ENCODE measurements around the gene FBXL16. TPM values are rescaled to one million over a fixed set of nuclear protein-coding genes. Genes with fewer than 3 reads are reported as not detected.
A peak's percentile ranks its signal among the peaks of the same experiment; 100 is the strongest.
"Not testable (repeated sequence)": the region's sequence is repeated elsewhere in the genome, so short reads cannot be mapped to it uniquely, and the experiment has no call there.

The FBXL16 gene
- polyA plus RNA-seq, 2 donors = 8.0 to 13.0 TPM

DNA sequence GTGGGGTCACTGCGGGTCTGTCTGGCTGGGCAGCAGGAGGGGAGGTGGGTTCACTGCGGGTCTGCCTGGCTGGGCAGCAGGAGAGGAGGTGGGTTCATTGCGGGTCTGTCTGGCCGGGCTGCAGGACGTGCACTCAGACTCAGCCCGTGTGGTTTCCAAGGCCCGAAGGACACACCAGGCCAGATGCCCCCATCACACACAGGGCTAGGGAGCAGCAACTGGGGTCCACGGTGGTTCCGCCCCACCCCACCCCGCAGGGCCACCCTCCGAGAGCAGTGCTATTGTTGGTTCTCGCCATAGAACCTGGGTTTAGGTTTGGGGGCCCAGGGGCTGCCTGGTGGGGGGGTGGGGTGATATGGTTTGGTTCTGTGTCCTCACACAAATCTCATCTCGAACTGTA, 41.0 kb upstream of the FBXL16 start:
- Histone ChIP-seq H3K4me1 (ENCODE audit: control insufficient read depth in 2 of 2, insufficient read depth in 2 of 2, low read length in 1 of 2) (peaks cover 0 to under 1% of the 10 kb centered on the region in 2 donors), H3K4me3 (ENCODE audit: low read depth in 1 of 2, low read length in 2 of 2) (no peak overlapping the region), H3K27me3 (ENCODE audit: control insufficient read depth in 1 of 2, insufficient read depth in 2 of 2, low read length in 2 of 2) (no peaks in the 10 kb centered on the region), H3K9me3 (ENCODE audit: control insufficient read depth in 2 of 2, insufficient read depth in 1 of 2, low read depth in 1 of 2, low read length in 1 of 2) (no peaks in the 10 kb centered on the region), H3K36me3 (ENCODE audit: control insufficient read depth in 2 of 2, insufficient read depth in 2 of 2, low read length in 1 of 2) (no peaks in the 10 kb centered on the region), H3K27ac (ENCODE audit: low read depth in 2 of 2, low read length in 1 of 2) (no peak overlapping the region)
- 79% methylated on average over 13 of the region's 13 CpGs for WGBS, 2 donors

- WGBS, 2 donors = 4 to 5% methylated on average over 14 of the region's 14 CpGs
- Histone ChIP-seq H3K9me3 (ENCODE audit: control insufficient read depth in 2 of 2, insufficient read depth in 1 of 2, low read depth in 1 of 2, low read length in 1 of 2) (no peaks in the 10 kb centered on the region), H3K36me3 (ENCODE audit: control insufficient read depth in 2 of 2, insufficient read depth in 2 of 2, low read length in 1 of 2) (no peaks in the 10 kb centered on the region), H3K4me3 (ENCODE audit: low read depth in 1 of 2, low read length in 2 of 2) (no peak overlapping the region), H3K4me1 (ENCODE audit: control insufficient read depth in 2 of 2, insufficient read depth in 2 of 2, low read length in 1 of 2) (no peaks in the 10 kb centered on the region), H3K27me3 (ENCODE audit: control insufficient read depth in 1 of 2, insufficient read depth in 2 of 2, low read length in 2 of 2) (no peaks in the 10 kb centered on the region), H3K27ac (ENCODE audit: low read depth in 2 of 2, low read length in 1 of 2) (no peak overlapping the region)
Observed at GRCh38 chr16:745739-746138, 40.1 kb upstream of the FBXL16 start.

DNA sequence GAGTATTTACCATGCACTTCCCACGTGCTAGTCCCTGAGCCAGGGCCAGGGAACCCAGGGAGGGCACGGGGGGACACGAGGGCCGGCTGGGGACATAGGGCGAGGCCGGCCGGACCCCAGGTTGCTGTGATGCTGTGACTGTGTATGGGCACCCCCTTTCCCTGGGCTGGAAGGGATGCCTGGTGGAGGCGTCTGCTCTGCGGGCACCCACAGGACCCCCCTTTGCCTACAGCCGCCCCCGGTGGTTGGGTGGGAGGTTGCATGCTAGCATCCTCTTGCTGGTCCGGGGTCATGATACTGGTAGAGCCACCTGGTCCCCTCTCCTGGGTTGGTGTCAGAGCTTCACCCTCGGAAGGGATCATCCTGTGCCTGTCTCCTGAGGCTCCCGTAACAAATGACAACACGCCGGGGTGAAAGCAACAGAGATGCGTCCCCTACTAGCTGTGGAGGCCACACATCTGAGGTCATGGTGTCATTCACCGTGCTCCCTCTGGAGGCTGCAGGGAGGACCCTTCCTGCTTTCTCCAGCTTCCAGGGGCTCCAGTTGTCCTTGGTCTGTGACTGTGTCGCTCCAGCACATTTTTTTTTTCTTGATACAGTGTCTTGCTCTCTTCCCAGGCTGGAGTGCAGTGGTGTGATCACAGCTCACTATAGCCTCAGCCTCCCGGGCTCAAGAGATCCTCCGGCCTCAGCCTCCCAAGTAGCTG, 38.3 kb upstream of the FBXL16 start:
- Histone ChIP-seq H3K4me3 (ENCODE audit: low read depth in 1 of 2, low read length in 2 of 2) (no peak overlapping the region), H3K4me1 (ENCODE audit: control insufficient read depth in 2 of 2, insufficient read depth in 2 of 2, low read length in 1 of 2) (peaks cover 0 to 10% of the 10 kb centered on the region in 2 donors), H3K27ac (ENCODE audit: low read depth in 2 of 2, low read length in 1 of 2) (no peak overlapping the region), H3K36me3 (ENCODE audit: control insufficient read depth in 2 of 2, insufficient read depth in 2 of 2, low read length in 1 of 2) (no peaks in the 10 kb centered on the region), H3K9me3 (ENCODE audit: control insufficient read depth in 2 of 2, insufficient read depth in 1 of 2, low read depth in 1 of 2, low read length in 1 of 2) (no peaks in the 10 kb centered on the region), H3K27me3 (ENCODE audit: control insufficient read depth in 1 of 2, insufficient read depth in 2 of 2, low read length in 2 of 2) (no peaks in the 10 kb centered on the region)
- 77 to 80% methylated on average over 21 of the region's 21 CpGs for WGBS, 2 donors

- WGBS, 2 donors = 84 to 86% methylated on average over 14 of the region's 14 CpGs
- not testable (repeated sequence) for H3K4me1 ChIP-seq (ENCODE audit: control insufficient read depth in 2 of 2, insufficient read depth in 2 of 2, low read length in 1 of 2); H3K36me3 ChIP-seq (ENCODE audit: control insufficient read depth in 2 of 2, insufficient read depth in 2 of 2, low read length in 1 of 2); H3K27me3 ChIP-seq (ENCODE audit: control insufficient read depth in 1 of 2, insufficient read depth in 2 of 2, low read length in 2 of 2); H3K9me3 ChIP-seq (ENCODE audit: control insufficient read depth in 2 of 2, insufficient read depth in 1 of 2, low read depth in 1 of 2, low read length in 1 of 2); H3K4me3 ChIP-seq (ENCODE audit: low read depth in 1 of 2, low read length in 2 of 2); H3K27ac ChIP-seq (ENCODE audit: low read depth in 2 of 2, low read length in 1 of 2)
Observed at GRCh38 chr16:742894-743293, 37.3 kb upstream of the FBXL16 start.

DNA sequence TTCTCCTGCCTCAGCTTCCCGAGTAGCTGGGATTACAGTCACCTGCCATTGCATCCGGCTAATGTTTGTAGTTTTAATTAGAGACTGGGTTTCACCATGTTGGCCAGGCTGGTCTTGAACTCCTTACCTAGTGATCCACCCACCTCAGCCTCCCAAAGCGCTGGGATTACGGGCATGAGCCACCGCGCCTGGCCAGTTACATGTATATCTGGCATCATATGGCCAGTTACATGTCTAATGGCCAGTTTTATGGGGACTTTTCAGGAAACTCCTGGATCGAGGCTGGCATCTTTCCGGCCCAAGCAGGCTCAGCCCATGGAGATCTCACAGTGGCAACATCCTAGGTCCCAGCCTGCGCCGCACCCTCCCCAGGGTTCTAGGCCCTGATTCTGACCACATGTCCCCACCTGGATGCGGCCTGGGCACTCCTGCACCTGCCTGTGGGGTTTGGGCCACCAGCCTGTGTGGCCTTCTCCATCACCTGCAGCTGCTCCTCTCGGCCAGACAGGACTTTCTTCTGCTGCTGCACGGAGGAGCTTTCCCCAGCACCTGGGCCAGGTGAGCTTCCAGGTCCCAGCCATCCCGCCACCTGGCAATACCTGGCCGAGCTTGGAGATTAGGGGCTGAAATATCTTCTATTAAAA, 36.5 kb upstream of the FBXL16 start:
- Histone ChIP-seq H3K9me3 (ENCODE audit: control insufficient read depth in 2 of 2, insufficient read depth in 1 of 2, low read depth in 1 of 2, low read length in 1 of 2) (no peaks in the 10 kb centered on the region), H3K36me3 (ENCODE audit: control insufficient read depth in 2 of 2, insufficient read depth in 2 of 2, low read length in 1 of 2) (peaks cover 0 to 10% of the 10 kb centered on the region in 2 donors), H3K4me3 (ENCODE audit: low read depth in 1 of 2, low read length in 2 of 2) (no peak overlapping the region), H3K27me3 (ENCODE audit: control insufficient read depth in 1 of 2, insufficient read depth in 2 of 2, low read length in 2 of 2) (no peaks in the 10 kb centered on the region), H3K27ac (ENCODE audit: low read depth in 2 of 2, low read length in 1 of 2) (no peak overlapping the region), H3K4me1 (ENCODE audit: control insufficient read depth in 2 of 2, insufficient read depth in 2 of 2, low read length in 1 of 2) (peaks cover 0 to 10% of the 10 kb centered on the region in 2 donors)
- 86 to 87% methylated on average over 15 of the region's 15 CpGs for WGBS, 2 donors

GRCh38 chr16:740764-741505, 35.3 kb upstream of the FBXL16 start, which contains the start of gene CIAO3:
Gene CIAO3, minus strand, starts transcription at chr16:740997. Its CDS starts 12 bp downstream, at chr16:740985.
- peaks cover 0 to 21% of the 10 kb centered on the region in 2 donors for H3K36me3 ChIP-seq (ENCODE audit: control insufficient read depth in 2 of 2, insufficient read depth in 2 of 2, low read length in 1 of 2)
- peak within 1 kb of the TSS; percentile 45 to 72 for H3K27ac ChIP-seq (ENCODE audit: low read depth in 2 of 2, low read length in 1 of 2)
- H3K27me3 ChIP-seq (ENCODE audit: control insufficient read depth in 1 of 2, insufficient read depth in 2 of 2, low read length in 2 of 2) = no peaks in the 10 kb centered on the region
- peak within 1 kb of the TSS; percentile 79 to 92 for H3K4me3 ChIP-seq (ENCODE audit: low read depth in 1 of 2, low read length in 2 of 2)
- H3K9me3 ChIP-seq (ENCODE audit: control insufficient read depth in 2 of 2, insufficient read depth in 1 of 2, low read depth in 1 of 2, low read length in 1 of 2) = no peaks in the 10 kb centered on the region
- H3K4me1 ChIP-seq (ENCODE audit: control insufficient read depth in 2 of 2, insufficient read depth in 2 of 2, low read length in 1 of 2) = peaks cover 0 to 10% of the 10 kb centered on the region in 2 donors
- WGBS, 2 donors = 0 to 1% methylated on average over 77 to 79 of the region's 79 CpGs

DNA sequence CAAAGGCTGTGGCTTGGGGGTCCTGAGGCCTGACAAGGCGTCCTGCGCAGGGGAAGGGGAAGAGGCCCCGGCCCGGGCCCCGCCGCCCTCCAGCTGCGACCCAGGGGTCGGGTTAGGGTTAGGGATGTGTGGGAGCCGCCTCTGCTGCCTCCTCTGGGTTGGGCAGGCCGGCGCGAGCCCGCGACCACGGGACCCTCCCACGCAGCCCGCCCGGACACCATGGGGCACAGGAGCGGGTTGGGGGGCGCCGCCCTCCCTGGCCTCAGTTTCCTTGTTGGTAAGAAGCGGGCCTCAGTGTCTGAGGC, 34.8 kb upstream of the FBXL16 start:
- H3K36me3 ChIP-seq (ENCODE audit: control insufficient read depth in 2 of 2, insufficient read depth in 2 of 2, low read length in 1 of 2) = peaks cover 0 to 25% of the 10 kb centered on the region in 2 donors
- no peaks in the 10 kb centered on the region for H3K9me3 ChIP-seq (ENCODE audit: control insufficient read depth in 2 of 2, insufficient read depth in 1 of 2, low read depth in 1 of 2, low read length in 1 of 2)
- peaks cover 0 to 10% of the 10 kb centered on the region in 2 donors for H3K4me1 ChIP-seq (ENCODE audit: control insufficient read depth in 2 of 2, insufficient read depth in 2 of 2, low read length in 1 of 2)
- H3K27ac ChIP-seq (ENCODE audit: low read depth in 2 of 2, low read length in 1 of 2) = peak overlapping the region; percentile 22 to 69
- WGBS, 2 donors = 0 to 1% methylated on average over 17 to 22 of the region's 22 CpGs
- no peaks in the 10 kb centered on the region for H3K27me3 ChIP-seq (ENCODE audit: control insufficient read depth in 1 of 2, insufficient read depth in 2 of 2, low read length in 2 of 2)
- peak overlapping the region; percentile 79 to 92 for H3K4me3 ChIP-seq (ENCODE audit: low read depth in 1 of 2, low read length in 2 of 2)

- Histone ChIP-seq H3K4me1 (ENCODE audit: control insufficient read depth in 2 of 2, insufficient read depth in 2 of 2, low read length in 1 of 2) (peaks cover 0 to 10% of the 10 kb centered on the region in 2 donors), H3K27me3 (ENCODE audit: control insufficient read depth in 1 of 2, insufficient read depth in 2 of 2, low read length in 2 of 2) (no peaks in the 10 kb centered on the region), H3K36me3 (ENCODE audit: control insufficient read depth in 2 of 2, insufficient read depth in 2 of 2, low read length in 1 of 2) (peaks cover 0 to 31% of the 10 kb centered on the region in 2 donors), H3K4me3 (ENCODE audit: low read depth in 1 of 2, low read length in 2 of 2) (peak overlapping the region; percentile 79 to 92), H3K9me3 (ENCODE audit: control insufficient read depth in 2 of 2, insufficient read depth in 1 of 2, low read depth in 1 of 2, low read length in 1 of 2) (no peaks in the 10 kb centered on the region), H3K27ac (ENCODE audit: low read depth in 2 of 2, low read length in 1 of 2) (no peak overlapping the region)
- 40 to 42% methylated on average over 36 to 38 of the region's 38 CpGs for WGBS, 2 donors
Observed at GRCh38 chr16:739560-740458, 34.2 kb upstream of the FBXL16 start.

DNA sequence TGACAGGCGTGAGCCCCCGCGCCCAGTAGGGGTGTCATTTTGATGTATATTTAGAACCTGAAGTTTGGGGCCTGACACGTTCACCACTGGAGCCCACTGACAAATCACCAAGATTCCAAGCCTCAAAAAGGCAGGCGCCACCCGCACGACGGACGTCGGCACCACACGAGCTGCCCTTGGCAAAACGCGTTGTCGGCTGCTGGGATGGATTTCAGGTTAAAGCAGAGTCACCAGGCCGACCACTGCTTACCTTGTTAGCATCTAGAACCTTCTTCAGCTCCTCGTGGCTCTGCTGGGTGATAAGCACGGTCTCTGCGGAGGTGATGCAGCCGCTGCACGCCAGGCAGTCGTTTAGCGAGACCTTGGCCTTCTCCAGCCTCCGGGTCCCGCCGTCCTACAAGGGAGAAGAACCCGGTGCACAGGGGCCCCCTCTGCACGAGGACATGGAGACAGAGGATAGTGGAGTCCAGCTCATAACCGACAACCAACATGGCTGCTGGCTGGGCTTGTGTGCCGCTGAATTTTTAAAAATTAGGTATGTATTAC, 31.4 kb upstream of the FBXL16 start:
- 95 to 97% methylated on average over 29 of the region's 29 CpGs for WGBS, 2 donors
- Histone ChIP-seq H3K36me3 (ENCODE audit: control insufficient read depth in 2 of 2, insufficient read depth in 2 of 2, low read length in 1 of 2) (peaks cover 0 to 52% of the 10 kb centered on the region in 2 donors), H3K27me3 (ENCODE audit: control insufficient read depth in 1 of 2, insufficient read depth in 2 of 2, low read length in 2 of 2) (no peaks in the 10 kb centered on the region), H3K27ac (ENCODE audit: low read depth in 2 of 2, low read length in 1 of 2) (no peak overlapping the region), H3K9me3 (ENCODE audit: control insufficient read depth in 2 of 2, insufficient read depth in 1 of 2, low read depth in 1 of 2, low read length in 1 of 2) (no peaks in the 10 kb centered on the region), H3K4me1 (ENCODE audit: control insufficient read depth in 2 of 2, insufficient read depth in 2 of 2, low read length in 1 of 2) (peaks cover 0 to 10% of the 10 kb centered on the region in 2 donors), H3K4me3 (ENCODE audit: low read depth in 1 of 2, low read length in 2 of 2) (no peak overlapping the region)
